K562 (cell line): ENCODE results near the gene RABGAP1L. TPM values are rescaled to one million over a fixed set of nuclear protein-coding genes. Genes with fewer than 3 reads are reported as not detected.

Source experiments
- MLX ChIP-seq, 2 experiments: fragments of 450-650 bp in 1 of 2; sonication (generic) in 1 of 2; formaldehyde crosslinking; conservative IDR thresholded peaks; 2 replicates each; pipeline versions ENCODE4 v1.4.0 to v1.8.1; 2020 to 2022; ENCODE audit warnings: mild to moderate bottlenecking in 1 of 2, missing genetic modification reagents in 1 of 2
- NEUROD1 ChIP-seq: fragments of 150-350 bp; IDR thresholded peaks from 2 replicates; pipeline ENCODE4 v1.6.1; 2014; ENCODE audit warnings: borderline replicate concordance, low read length, low read depth; ENCODE audit not compliant: partially characterized antibody
- RBM25 ChIP-seq: fragments of 200-400 bp; formaldehyde crosslinking; IDR thresholded peaks from 2 replicates; pipeline ENCODE4 v1.6.1; 2018; ENCODE audit warnings: low read length, low read depth, moderate library complexity; ENCODE audit not compliant: severe bottlenecking
- SMAD2 ChIP-seq: fragments of 150-350 bp; IDR thresholded peaks from 2 replicates; pipeline ENCODE4 v1.6.1; 2014; ENCODE audit warnings: low read depth, mild to moderate bottlenecking, low read length
- STAT6 ChIP-seq: sonication (generic); formaldehyde crosslinking; IDR thresholded peaks from 2 replicates; pipeline ENCODE4 v1.8.1; 2023; ENCODE audit warnings: mild to moderate bottlenecking, missing genetic modification reagents
- TARDBP ChIP-seq: fragments of 450-650 bp; IDR thresholded peaks from 2 replicates; pipeline ENCODE4 v1.6.1; 2016
- TCFL5 ChIP-seq: fragments of 250-450 bp; sonication (Bioruptor Pico); conservative IDR thresholded peaks from 2 replicates; pipeline ENCODE4 v1.6.1; 2021; ENCODE audit warnings: mild to moderate bottlenecking, moderate library complexity, matching md5 sums
- ZNF311 ChIP-seq: fragments of 250-450 bp; sonication (Bioruptor Pico); IDR thresholded peaks from 2 replicates; pipeline ENCODE4 v1.4.0; 2020; ENCODE audit warnings: mild to moderate bottlenecking, moderate library complexity
- polyA plus RNA-seq, 8 experiments: library from polyadenylated mRNA; depleted of rRNA in 4 of 8; stranded (reverse) in 5 of 8; unstranded in 3 of 8; fragments of >200 nt; fragmentation: Nextera tagmentation in 2 of 8; fragmentation: Illumina TruSeq in 1 of 8; extraction: Ambion mirVana in 2 of 8; extraction: Trizol in 1 of 8; gene quantifications; 2 replicates each; pipeline versions ENCODE4 v1.2.1 to v1.2.3, GENCODE V29; 2011 to 2014; ENCODE audit warnings: inconsistent platforms in 1 of 8, missing spikeins in 1 of 8
- total RNA-seq, 7 experiments: library from RNA; depleted of rRNA in 6 of 7; stranded (reverse); fragments of >200 nt in 6 of 7; fragmentation: Illumina TruSeq in 2 of 7; extraction: Trizol in 2 of 7; gene quantifications; 2 replicates each; pipeline versions ENCODE4 v1.2.1 to v1.2.3, GENCODE V29; 2011 to 2021; ENCODE audit warnings: low replicate concordance in 1 of 7
- TF ChIP-seq, protein P1 (sequence below), 2 experiments: fragments of 450-650 bp in 1 of 2; IDR thresholded peaks; 2 replicates each; pipeline ENCODE4 v1.6.1; 2011 to 2017; ENCODE audit warnings: low read depth in 2 of 2, antibody characterized with exemption in 1 of 2, borderline replicate concordance in 1 of 2, low read length in 1 of 2, mild to moderate bottlenecking in 1 of 2, mixed read lengths in 1 of 2; ENCODE audit not compliant: control insufficient read depth in 1 of 2

The RABGAP1L gene
- total and polyA plus RNA-seq, 9 of the 15 experiments (the other 6 are each of a cell fraction or from before 2014, with no cell fraction given): 16.5 to 44.9 (median 26.7) TPM

DNA sequence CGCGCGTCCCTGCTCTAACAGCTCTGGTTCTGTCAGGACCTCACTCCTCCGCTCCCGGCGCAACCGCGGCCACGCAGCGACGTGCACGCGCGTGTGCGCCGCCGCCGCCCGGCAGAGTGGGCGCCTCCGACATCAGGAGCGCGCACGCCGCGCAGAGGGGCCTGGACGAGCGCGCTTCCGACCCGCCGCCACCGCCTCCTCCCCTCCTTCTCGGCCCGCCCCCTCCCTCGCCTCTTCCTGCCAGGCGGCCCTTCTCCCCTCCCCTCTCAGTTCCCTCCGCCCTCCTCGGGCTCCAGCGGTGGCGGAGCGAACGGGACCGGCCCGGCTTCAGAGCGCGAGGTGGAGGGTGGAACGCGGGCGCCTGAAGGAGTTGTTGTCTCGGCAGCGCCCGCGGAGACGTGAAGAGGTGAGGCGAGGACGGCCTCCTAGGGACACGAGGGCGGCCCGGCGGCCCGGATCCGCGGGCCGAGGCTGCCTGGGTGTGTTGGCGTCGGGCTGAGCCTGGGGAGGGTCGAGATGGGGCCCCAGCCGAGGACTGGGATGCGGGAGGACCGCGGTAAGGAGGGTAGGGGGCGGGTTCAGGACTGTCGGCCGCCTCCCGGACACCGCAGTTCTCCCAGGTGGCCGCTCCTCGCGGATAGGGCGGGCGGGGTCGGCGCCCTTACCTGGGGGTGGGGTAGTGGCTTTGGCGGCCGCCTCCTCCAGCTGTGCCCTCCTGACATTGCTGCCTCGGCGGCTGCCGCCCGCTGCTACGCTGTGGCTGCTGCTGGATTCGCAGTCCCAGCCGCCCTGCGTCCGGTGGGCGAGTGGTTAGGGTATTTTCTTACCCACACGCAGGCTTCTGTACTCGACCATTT lies at the start of gene RABGAP1L (continued):
- TF ChIP-seq, protein P1, sequence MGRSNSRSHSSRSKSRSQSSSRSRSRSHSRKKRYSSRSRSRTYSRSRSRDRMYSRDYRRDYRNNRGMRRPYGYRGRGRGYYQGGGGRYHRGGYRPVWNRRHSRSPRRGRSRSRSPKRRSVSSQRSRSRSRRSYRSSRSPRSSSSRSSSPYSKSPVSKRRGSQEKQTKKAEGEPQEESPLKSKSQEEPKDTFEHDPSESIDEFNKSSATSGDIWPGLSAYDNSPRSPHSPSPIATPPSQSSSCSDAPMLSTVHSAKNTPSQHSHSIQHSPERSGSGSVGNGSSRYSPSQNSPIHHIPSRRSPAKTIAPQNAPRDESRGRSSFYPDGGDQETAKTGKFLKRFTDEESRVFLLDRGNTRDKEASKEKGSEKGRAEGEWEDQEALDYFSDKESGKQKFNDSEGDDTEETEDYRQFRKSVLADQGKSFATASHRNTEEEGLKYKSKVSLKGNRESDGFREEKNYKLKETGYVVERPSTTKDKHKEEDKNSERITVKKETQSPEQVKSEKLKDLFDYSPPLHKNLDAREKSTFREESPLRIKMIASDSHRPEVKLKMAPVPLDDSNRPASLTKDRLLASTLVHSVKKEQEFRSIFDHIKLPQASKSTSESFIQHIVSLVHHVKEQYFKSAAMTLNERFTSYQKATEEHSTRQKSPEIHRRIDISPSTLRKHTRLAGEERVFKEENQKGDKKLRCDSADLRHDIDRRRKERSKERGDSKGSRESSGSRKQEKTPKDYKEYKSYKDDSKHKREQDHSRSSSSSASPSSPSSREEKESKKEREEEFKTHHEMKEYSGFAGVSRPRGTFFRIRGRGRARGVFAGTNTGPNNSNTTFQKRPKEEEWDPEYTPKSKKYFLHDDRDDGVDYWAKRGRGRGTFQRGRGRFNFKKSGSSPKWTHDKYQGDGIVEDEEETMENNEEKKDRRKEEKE (IDR thresholded peaks at IDR 0.05; ENCODE audit: borderline replicate concordance in 1 of 2, control insufficient read depth in 1 of 2, low read depth in 2 of 2, low read length in 1 of 2): 0 out of 4 replicates have a peak, but pooled peaks of 1 of the 2 experiments have one; percentile 35
- TF ChIP-seq TCFL5: no peak
- peak; percentile 17 for TF ChIP-seq NEUROD1
- peak; percentile 77; the same call in 1 of the 2 replicates for TF ChIP-seq ZNF311 (CRISPR knock-in tag)
- TF ChIP-seq STAT6 (CRISPR knock-in tag): no peak
- TF ChIP-seq RBM25: no peak
- no peak for TF ChIP-seq SMAD2
- 0 out of 4 replicates have a peak, but pooled peaks of 1 of the 2 experiments have one; percentile 74 for TF ChIP-seq MLX (CRISPR knock-in tag; conservative IDR thresholded peaks at IDR 0.05)
- TF ChIP-seq TARDBP: peak; percentile 97
